Activated CD8-positive, alpha-beta T cell treated with anti-CD3 and anti-CD28 coated beads for 36 hours (primary cell): Measurements from ENCODE around the gene FGFBP2. TPM values are rescaled to one million over a fixed set of nuclear protein-coding genes. Genes with fewer than 3 reads are reported as not detected.

Source experiments
- ATAC-seq: fragments of 200-7000 bp; cut with Tn5 transposase; one replicate; pipeline ENCODE4 v1.10.0; 2021; ENCODE audit warnings: mild to moderate bottlenecking, moderate library complexity
- CTCF ChIA-PET: fragments of 350-600 bp; sonication (Branson Sonifier 250); formaldehyde crosslinking; loops from one replicate; lab custom pipeline; 2021; ENCODE audit warnings: antibody characterized with exemption; lab: Charles Lee
- POLR2A ChIA-PET: fragments of 350-600 bp; sonication (Branson Sonifier 250); formaldehyde crosslinking; loops from one replicate; lab custom pipeline; 2021; ENCODE audit warnings: antibody characterized with exemption; lab: Charles Lee
- DNase-seq: peaks from one replicate; pipeline ENCODE4 v3.0.0-alpha.2; 2020
- H3K27ac Mint-ChIP-seq: one replicate; pipeline ENCODE4 v1.8.0; 2021; ENCODE audit warnings: mild to moderate bottlenecking, mixed read lengths
- H3K27me3 Mint-ChIP-seq: one replicate; pipeline ENCODE4 v1.8.0; 2021; ENCODE audit warnings: mixed read lengths
- H3K36me3 Mint-ChIP-seq: one replicate; pipeline ENCODE4 v1.8.0; 2021; ENCODE audit warnings: low read depth, mixed read lengths
- H3K4me1 Mint-ChIP-seq: one replicate; pipeline ENCODE4 v1.8.0; 2021; ENCODE audit warnings: low read depth, mixed read lengths
- H3K4me3 Mint-ChIP-seq: one replicate; pipeline ENCODE4 v1.8.0; 2021; ENCODE audit warnings: mild to moderate bottlenecking, moderate library complexity, mixed read lengths
- H3K9me3 Mint-ChIP-seq: one replicate; pipeline ENCODE4 v1.8.0; 2021; ENCODE audit warnings: mixed read lengths
- intact Hi-C: fragments of 100-400 bp; cut with micrococcal nuclease; formaldehyde crosslinking; loops from one replicate; pipeline ENCODE4 v1.10.0; 2022
- total RNA-seq, 2 experiments: library from RNA; stranded (reverse); gene quantifications; one replicate each; pipeline ENCODE4 v1.2.3, GENCODE V29; 2021
- TF ChIP-seq, protein P1 (sequence below): fragments of 200-600 bp; IDR thresholded peaks from one replicate; pipeline ENCODE4 v1.8.0; 2022; ENCODE audit warnings: antibody characterized with exemption, mild to moderate bottlenecking

The FGFBP2 gene
- total RNA-seq, 2 experiments from 2014 or later = 6.3 to 8.2 TPM

GRCh38 chr4:16006771-16007446, 43.9 kb upstream of the FGFBP2 start:
- no peaks in the 10 kb centered on the region for H3K4me1 Mint-ChIP-seq
- intact Hi-C loops = no loop called here
- H3K9me3 Mint-ChIP-seq = no peaks in the 10 kb centered on the region
- POLR2A ChIA-PET = no interaction called here
- H3K36me3 Mint-ChIP-seq = no peaks in the 10 kb centered on the region
- no peak for ATAC-seq
- no peak overlapping the region for H3K27ac Mint-ChIP-seq
- H3K4me3 Mint-ChIP-seq = no peak overlapping the region
- TF ChIP-seq, protein P1, sequence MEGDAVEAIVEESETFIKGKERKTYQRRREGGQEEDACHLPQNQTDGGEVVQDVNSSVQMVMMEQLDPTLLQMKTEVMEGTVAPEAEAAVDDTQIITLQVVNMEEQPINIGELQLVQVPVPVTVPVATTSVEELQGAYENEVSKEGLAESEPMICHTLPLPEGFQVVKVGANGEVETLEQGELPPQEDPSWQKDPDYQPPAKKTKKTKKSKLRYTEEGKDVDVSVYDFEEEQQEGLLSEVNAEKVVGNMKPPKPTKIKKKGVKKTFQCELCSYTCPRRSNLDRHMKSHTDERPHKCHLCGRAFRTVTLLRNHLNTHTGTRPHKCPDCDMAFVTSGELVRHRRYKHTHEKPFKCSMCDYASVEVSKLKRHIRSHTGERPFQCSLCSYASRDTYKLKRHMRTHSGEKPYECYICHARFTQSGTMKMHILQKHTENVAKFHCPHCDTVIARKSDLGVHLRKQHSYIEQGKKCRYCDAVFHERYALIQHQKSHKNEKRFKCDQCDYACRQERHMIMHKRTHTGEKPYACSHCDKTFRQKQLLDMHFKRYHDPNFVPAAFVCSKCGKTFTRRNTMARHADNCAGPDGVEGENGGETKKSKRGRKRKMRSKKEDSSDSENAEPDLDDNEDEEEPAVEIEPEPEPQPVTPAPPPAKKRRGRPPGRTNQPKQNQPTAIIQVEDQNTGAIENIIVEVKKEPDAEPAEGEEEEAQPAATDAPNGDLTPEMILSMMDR = no peak
- no peak for DNase-seq
- CTCF ChIA-PET = interaction anchor here (1.1 to 3.0 kb wide), 5 partner anchors 51 to 550 kb away, joined by 3 to 18 read pairs (median 4); no protein-coding TSS in a partner anchor
- peaks cover 2% of the 10 kb centered on the region for H3K27me3 Mint-ChIP-seq

DNA sequence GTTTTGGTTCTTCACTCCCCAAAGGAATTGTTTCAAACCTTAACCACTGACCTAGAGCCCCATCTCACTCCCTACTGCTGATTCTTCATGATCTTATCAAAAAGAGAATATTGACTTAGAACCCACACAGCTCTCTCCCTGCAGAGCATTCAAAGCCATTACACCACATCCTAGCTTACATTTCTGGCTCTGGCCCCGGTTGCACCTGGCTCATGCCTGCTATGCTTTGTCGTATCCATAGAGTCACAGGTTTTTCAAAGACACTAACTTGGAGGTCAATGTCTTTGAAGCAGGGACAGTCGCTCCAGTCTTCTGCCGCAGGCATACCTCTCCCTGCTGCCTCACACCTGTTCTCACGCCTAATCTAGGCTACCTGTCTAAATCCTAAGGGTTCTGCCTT, 42.7 kb upstream of the FGFBP2 start:
- Mint-ChIP-seq H3K27me3 (peaks cover 2% of the 10 kb centered on the region), H3K36me3 (no peaks in the 10 kb centered on the region), H3K9me3 (no peaks in the 10 kb centered on the region), H3K4me3 (no peak overlapping the region), H3K27ac (no peak overlapping the region), H3K4me1 (no peaks in the 10 kb centered on the region)
- ChIA-PET POLR2A (interaction anchor here (0.5 kb wide), 1 partner anchor 187 kb away, joined by 3 read pairs; no protein-coding TSS in a partner anchor), CTCF (interaction anchor here (0.8 to 3.0 kb wide), 9 partner anchors 16 to 549 kb away, joined by 3 to 18 read pairs (median 5); partner anchors contain the start of gene FGFBP2)
- intact Hi-C loops = no loop called here
- no peak for DNase-seq
- TF ChIP-seq, protein P1 = no peak
- ATAC-seq = no peak

- ATAC-seq (peak; percentile 96), DNase-seq (peak; percentile 73)
- TF ChIP-seq, protein P1 = peak; percentile 77
- intact Hi-C loops = loop anchor here (2.0 to 5.0 kb wide), 3 partner anchors 39 to 194 kb away; partner anchors contain the start of gene FGFBP2
- ChIA-PET POLR2A (interaction anchor here (1.0 kb wide), 1 partner anchor 9 kb away, joined by 3 read pairs; no protein-coding TSS in a partner anchor), CTCF (interaction anchor here (0.6 to 3.9 kb wide), 41 partner anchors 9 to 291 kb away, joined by 3 to 55 read pairs (median 4); partner anchors contain the start of gene FGFBP2)
- Mint-ChIP-seq H3K4me3 (no peak overlapping the region), H3K9me3 (no peaks in the 10 kb centered on the region), H3K27ac (no peak overlapping the region), H3K27me3 (no peaks in the 10 kb centered on the region), H3K36me3 (no peaks in the 10 kb centered on the region), H3K4me1 (peaks cover 3% of the 10 kb centered on the region)
These were observed 38.5 kb upstream of the FGFBP2 start for GRCh38 chr4:16001484-16001858.

- no peak overlapping the region for H3K27ac Mint-ChIP-seq
These were observed 37.9 kb upstream of the FGFBP2 start for GRCh38 chr4:16000708-16001483.

More at GRCh38 chr4:16000708-16001483, 37.9 kb upstream of the FGFBP2 start:
- peaks cover 3% of the 10 kb centered on the region for H3K4me1 Mint-ChIP-seq
- H3K9me3 Mint-ChIP-seq = no peaks in the 10 kb centered on the region
- H3K27me3 Mint-ChIP-seq = no peaks in the 10 kb centered on the region
- no peaks in the 10 kb centered on the region for H3K36me3 Mint-ChIP-seq
- ChIA-PET POLR2A (interaction anchor here (1.0 kb wide), 1 partner anchor 10 kb away, joined by 3 read pairs; no protein-coding TSS in a partner anchor), CTCF (interaction anchor here (0.6 to 3.9 kb wide), 31 partner anchors 8 to 291 kb away, joined by 3 to 55 read pairs (median 5); partner anchors contain the start of gene FGFBP2)
- DNase-seq (no peak), ATAC-seq (peak; percentile 13)
- TF ChIP-seq, protein P1 = no peak
- intact Hi-C loops = loop anchor here (2.0 to 5.0 kb wide), 3 partner anchors 38 to 194 kb away; partner anchors contain the start of gene FGFBP2
- H3K4me3 Mint-ChIP-seq = no peak overlapping the region
